IPS-18a (cell line): ENCODE measurements around the gene FAM110A.
A peak's percentile ranks its signal among the peaks of the same experiment; 100 is the strongest.
"Not testable (repeated sequence)": the region's sequence is repeated elsewhere in the genome, so short reads cannot be mapped to it uniquely, and the experiment has no call there.

Experiments used
- H3K27ac ChIP-seq: one replicate; pipeline ENCODE4 v1.5.1; 2013; ENCODE audit warnings: low read length
- H3K27me3 ChIP-seq: one replicate; pipeline ENCODE4 v1.6.1; 2013; ENCODE audit warnings: mild to moderate bottlenecking, low read length; ENCODE audit not compliant: control insufficient read depth, insufficient read depth
- H3K36me3 ChIP-seq: one replicate; pipeline ENCODE4 v1.6.1; 2013; ENCODE audit warnings: low read depth, low read length; ENCODE audit not compliant: control insufficient read depth
- H3K4me1 ChIP-seq: one replicate; pipeline ENCODE4 v1.6.1; 2013; ENCODE audit warnings: low read depth, low read length; ENCODE audit not compliant: control insufficient read depth
- H3K4me3 ChIP-seq: one replicate; pipeline ENCODE4 v1.5.1; 2013; ENCODE audit warnings: low read length
- H3K9ac ChIP-seq: one replicate; pipeline ENCODE4 v1.6.1; 2013; ENCODE audit warnings: mild to moderate bottlenecking, low read length, moderate library complexity
- H3K9me3 ChIP-seq: one replicate; pipeline ENCODE4 v1.6.1; 2013; ENCODE audit warnings: low read depth, low read length; ENCODE audit not compliant: control insufficient read depth

Gene FAM110A

GRCh38 chr20:845941-846893 is 12.7 kb downstream of the FAM110A start:
- H3K4me3 ChIP-seq = peak overlapping the region; percentile 67

GRCh38 chr20:846894-847278 is 13.4 kb downstream of the FAM110A start:
- no peak overlapping the region for H3K9ac ChIP-seq
- H3K36me3 ChIP-seq = no peaks in the 10 kb centered on the region
- H3K27ac ChIP-seq = no peak overlapping the region
- peaks cover 6% of the 10 kb centered on the region for H3K4me1 ChIP-seq
- no peaks in the 10 kb centered on the region for H3K9me3 ChIP-seq
- H3K4me3 ChIP-seq = no peak overlapping the region
- H3K27me3 ChIP-seq = peaks cover 39% of the 10 kb centered on the region

More at GRCh38 chr20:845941-846893, 12.7 kb downstream of the FAM110A start:
- peaks cover 45% of the 10 kb centered on the region for H3K27me3 ChIP-seq
- H3K36me3 ChIP-seq = no peaks in the 10 kb centered on the region
- H3K9ac ChIP-seq = no peak overlapping the region
- no peaks in the 10 kb centered on the region for H3K9me3 ChIP-seq
- no peak overlapping the region for H3K27ac ChIP-seq
- H3K4me1 ChIP-seq = peaks cover 9% of the 10 kb centered on the region

- H3K4me3 ChIP-seq = no peak overlapping the region
- no peak overlapping the region for H3K9ac ChIP-seq
- H3K27ac ChIP-seq = no peak overlapping the region
Measured at GRCh38 chr20:848193-848592, 14.7 kb downstream of the FAM110A start.

GRCh38 chr20:848731-849130 is 15.2 kb downstream of the FAM110A start:
- H3K9me3 ChIP-seq, H3K9ac ChIP-seq, H3K4me3 ChIP-seq, H3K4me1 ChIP-seq, H3K27ac ChIP-seq, H3K36me3 ChIP-seq: not testable (repeated sequence)
- H3K27me3 ChIP-seq = peaks cover 20% of the 10 kb centered on the region

More at GRCh38 chr20:848193-848592, 14.7 kb downstream of the FAM110A start:
- Histone ChIP-seq H3K36me3 (no peaks in the 10 kb centered on the region), H3K27me3 (peaks cover 26% of the 10 kb centered on the region), H3K9me3 (no peaks in the 10 kb centered on the region), H3K4me1 (peaks cover 5% of the 10 kb centered on the region)

GRCh38 chr20:853406-853996 is 20.0 kb downstream of the FAM110A start:
- Histone ChIP-seq H3K36me3 (no peaks in the 10 kb centered on the region), H3K9ac (no peak overlapping the region), H3K4me1 (no peaks in the 10 kb centered on the region), H3K27ac (no peak overlapping the region), H3K4me3 (no peak overlapping the region), H3K9me3 (no peaks in the 10 kb centered on the region), H3K27me3 (no peaks in the 10 kb centered on the region)

GRCh38 chr20:854601-855000 is 21.1 kb downstream of the FAM110A start:
- Histone ChIP-seq H3K27ac (no peak overlapping the region), H3K9ac (no peak overlapping the region)

GRCh38 chr20:855466-856360 is 22.2 kb downstream of the FAM110A start:
- no peak overlapping the region for H3K9ac ChIP-seq
- no peaks in the 10 kb centered on the region for H3K9me3 ChIP-seq
- H3K27ac ChIP-seq = no peak overlapping the region
- no peaks in the 10 kb centered on the region for H3K36me3 ChIP-seq
- no peak overlapping the region for H3K4me3 ChIP-seq
- no peaks in the 10 kb centered on the region for H3K27me3 ChIP-seq
- H3K4me1 ChIP-seq = no peaks in the 10 kb centered on the region

More at GRCh38 chr20:854601-855000, 21.1 kb downstream of the FAM110A start:
- Histone ChIP-seq H3K4me3 (no peak overlapping the region), H3K27me3 (no peaks in the 10 kb centered on the region), H3K9me3 (no peaks in the 10 kb centered on the region), H3K4me1 (no peaks in the 10 kb centered on the region), H3K36me3 (no peaks in the 10 kb centered on the region)

GRCh38 chr20:856361-856775 is 22.9 kb downstream of the FAM110A start:
- H3K9me3 ChIP-seq = no peaks in the 10 kb centered on the region
- H3K4me1 ChIP-seq = no peaks in the 10 kb centered on the region
- no peak overlapping the region for H3K9ac ChIP-seq
- no peak overlapping the region for H3K4me3 ChIP-seq
- no peaks in the 10 kb centered on the region for H3K27me3 ChIP-seq
- no peaks in the 10 kb centered on the region for H3K36me3 ChIP-seq
- H3K27ac ChIP-seq = no peak overlapping the region

- Histone ChIP-seq H3K27me3 (no peaks in the 10 kb centered on the region), H3K4me3 (no peak overlapping the region), H3K9me3 (no peaks in the 10 kb centered on the region), H3K4me1 (no peaks in the 10 kb centered on the region), H3K36me3 (no peaks in the 10 kb centered on the region), H3K27ac (no peak overlapping the region), H3K9ac (no peak overlapping the region)
Measured at GRCh38 chr20:858011-858410, 24.5 kb downstream of the FAM110A start.

GRCh38 chr20:859751-860231 is 26.3 kb downstream of the FAM110A start:
- Histone ChIP-seq H3K27ac (no peak overlapping the region), H3K4me1 (no peaks in the 10 kb centered on the region), H3K4me3 (no peak overlapping the region), H3K9me3 (no peaks in the 10 kb centered on the region), H3K27me3 (no peaks in the 10 kb centered on the region), H3K9ac (no peak overlapping the region), H3K36me3 (no peaks in the 10 kb centered on the region)

GRCh38 chr20:860891-861290 is 27.4 kb downstream of the FAM110A start:
- Histone ChIP-seq H3K4me1 (no peaks in the 10 kb centered on the region), H3K27me3 (no peaks in the 10 kb centered on the region), H3K9me3 (no peaks in the 10 kb centered on the region), H3K4me3 (no peak overlapping the region), H3K9ac (no peak overlapping the region), H3K36me3 (no peaks in the 10 kb centered on the region), H3K27ac (no peak overlapping the region)
